ENCODE measurements around the gene PHLDB3. TPM values are rescaled to one million over a fixed set of nuclear protein-coding genes. Genes with fewer than 3 reads are reported as not detected.

PHLDB3 gene
- total RNA-seq, 3 donors from 2014 or later, result 17.0 to 33.7 (median 26.2) TPM

- no peaks in the 10 kb centered on the region for H3K27me3 Mint-ChIP-seq (ENCODE audit: low read depth)
- H3K4me1 Mint-ChIP-seq (ENCODE audit: low read depth), result peaks cover 20% of the 10 kb centered on the region
- no peak overlapping the region for H3K4me3 Mint-ChIP-seq
- H3K9me3 Mint-ChIP-seq, result no peaks in the 10 kb centered on the region
- DNase-seq (no peak), ATAC-seq (no peak)
- H3K36me3 Mint-ChIP-seq (ENCODE audit: insufficient read depth), result peaks cover 12% of the 10 kb centered on the region
Observed at GRCh38 chr19:43476606-43477005, 27.9 kb downstream of the PHLDB3 start.

- Mint-ChIP-seq H3K36me3 (ENCODE audit: insufficient read depth) (peaks cover 12% of the 10 kb centered on the region), H3K4me3 (peak overlapping the region; percentile 49), H3K27me3 (ENCODE audit: low read depth) (no peaks in the 10 kb centered on the region), H3K4me1 (ENCODE audit: low read depth) (peaks cover 27% of the 10 kb centered on the region), H3K9me3 (no peaks in the 10 kb centered on the region)
- ATAC-seq (peak; percentile 85 to 87), DNase-seq (peak; percentile 98)
Observed at GRCh38 chr19:43474986-43475705, 29.4 kb downstream of the PHLDB3 start.

- no peak for ATAC-seq
- Mint-ChIP-seq H3K27me3 (ENCODE audit: low read depth) (no peaks in the 10 kb centered on the region), H3K36me3 (ENCODE audit: insufficient read depth) (peaks cover 12% of the 10 kb centered on the region), H3K4me1 (ENCODE audit: low read depth) (peaks cover 31% of the 10 kb centered on the region), H3K9me3 (no peaks in the 10 kb centered on the region), H3K4me3 (no peak overlapping the region)
- DNase-seq, result no peak
Observed at GRCh38 chr19:43474487-43474886, 30.1 kb downstream of the PHLDB3 start.

GRCh38 chr19:43471091-43471490 is 33.5 kb downstream of the PHLDB3 start:
- peaks cover 4% of the 10 kb centered on the region for H3K36me3 Mint-ChIP-seq (ENCODE audit: insufficient read depth)
- no peak overlapping the region for H3K4me3 Mint-ChIP-seq
- ATAC-seq, result no peak
- H3K9me3 Mint-ChIP-seq, result no peaks in the 10 kb centered on the region
- no peak for DNase-seq
- H3K27me3 Mint-ChIP-seq (ENCODE audit: low read depth), result no peaks in the 10 kb centered on the region
- H3K4me1 Mint-ChIP-seq (ENCODE audit: low read depth), result peaks cover 53% of the 10 kb centered on the region

GRCh38 chr19:43470288-43470687 is 34.3 kb downstream of the PHLDB3 start:
- Mint-ChIP-seq H3K4me3 (peak overlapping the region; percentile 10), H3K4me1 (ENCODE audit: low read depth) (peaks cover 51% of the 10 kb centered on the region), H3K36me3 (ENCODE audit: insufficient read depth) (peaks cover under 1% of the 10 kb centered on the region), H3K27me3 (ENCODE audit: low read depth) (no peaks in the 10 kb centered on the region), H3K9me3 (no peaks in the 10 kb centered on the region)
- DNase-seq (peak; percentile 61), ATAC-seq (peak; percentile 83 to 86)

GRCh38 chr19:43469160-43469480 is 35.4 kb downstream of the PHLDB3 start:
- H3K36me3 Mint-ChIP-seq (ENCODE audit: insufficient read depth), result no peaks in the 10 kb centered on the region
- no peak for DNase-seq
- H3K4me1 Mint-ChIP-seq (ENCODE audit: low read depth), result peaks cover 52% of the 10 kb centered on the region
- H3K9me3 Mint-ChIP-seq, result no peaks in the 10 kb centered on the region
- no peaks in the 10 kb centered on the region for H3K27me3 Mint-ChIP-seq (ENCODE audit: low read depth)
- no peak for ATAC-seq
- no peak overlapping the region for H3K4me3 Mint-ChIP-seq

GRCh38 chr19:43468354-43469159 is 36.0 kb downstream of the PHLDB3 start:
- Mint-ChIP-seq H3K4me3 (no peak overlapping the region), H3K9me3 (no peaks in the 10 kb centered on the region), H3K27me3 (ENCODE audit: low read depth) (no peaks in the 10 kb centered on the region), H3K36me3 (ENCODE audit: insufficient read depth) (no peaks in the 10 kb centered on the region), H3K4me1 (ENCODE audit: low read depth) (peaks cover 54% of the 10 kb centered on the region)
- no peak for DNase-seq
- ATAC-seq, result no peak

GRCh38 chr19:43467730-43468129 is 36.8 kb downstream of the PHLDB3 start:
- H3K27me3 Mint-ChIP-seq (ENCODE audit: low read depth), result no peaks in the 10 kb centered on the region
- no peaks in the 10 kb centered on the region for H3K9me3 Mint-ChIP-seq
- DNase-seq (no peak), ATAC-seq (no peak)
- H3K4me1 Mint-ChIP-seq (ENCODE audit: low read depth), result peaks cover 53% of the 10 kb centered on the region
- no peaks in the 10 kb centered on the region for H3K36me3 Mint-ChIP-seq (ENCODE audit: insufficient read depth)
- no peak overlapping the region for H3K4me3 Mint-ChIP-seq

- no peaks in the 10 kb centered on the region for H3K9me3 Mint-ChIP-seq
- H3K4me3 Mint-ChIP-seq, result no peak overlapping the region
- H3K36me3 Mint-ChIP-seq (ENCODE audit: insufficient read depth), result no peaks in the 10 kb centered on the region
- ATAC-seq (no peak), DNase-seq (no peak)
- H3K27me3 Mint-ChIP-seq (ENCODE audit: low read depth), result no peaks in the 10 kb centered on the region
- peaks cover 51% of the 10 kb centered on the region for H3K4me1 Mint-ChIP-seq (ENCODE audit: low read depth)
Observed at GRCh38 chr19:43467276-43467675, 37.3 kb downstream of the PHLDB3 start.

- Mint-ChIP-seq H3K4me3 (no peak overlapping the region), H3K36me3 (ENCODE audit: insufficient read depth) (no peaks in the 10 kb centered on the region), H3K27me3 (ENCODE audit: low read depth) (no peaks in the 10 kb centered on the region), H3K4me1 (ENCODE audit: low read depth) (peaks cover 55% of the 10 kb centered on the region), H3K9me3 (no peaks in the 10 kb centered on the region)
- no peak for ATAC-seq
- no peak for DNase-seq
Observed at GRCh38 chr19:43466793-43467192, 37.8 kb downstream of the PHLDB3 start.

GRCh38 chr19:43465468-43466120 is 39.0 kb downstream of the PHLDB3 start, which contains the start of gene LYPD3:
TSS of gene LYPD3 (minus strand) at chr19:43465608. CDS start at chr19:43465571, 37 bp downstream.
- peaks cover 57% of the 10 kb centered on the region for H3K4me1 Mint-ChIP-seq (ENCODE audit: low read depth)
- no peaks in the 10 kb centered on the region for H3K27me3 Mint-ChIP-seq (ENCODE audit: low read depth)
- ATAC-seq, result no peak
- H3K9me3 Mint-ChIP-seq, result no peaks in the 10 kb centered on the region
- H3K36me3 Mint-ChIP-seq (ENCODE audit: insufficient read depth), result no peaks in the 10 kb centered on the region
- peak; percentile 14 for DNase-seq
- H3K4me3 Mint-ChIP-seq, result peak within 1 kb of the TSS; percentile 91

- Mint-ChIP-seq H3K4me3 (peak overlapping the region; percentile 91), H3K27me3 (ENCODE audit: low read depth) (no peaks in the 10 kb centered on the region), H3K36me3 (ENCODE audit: insufficient read depth) (no peaks in the 10 kb centered on the region), H3K9me3 (no peaks in the 10 kb centered on the region), H3K4me1 (ENCODE audit: low read depth) (peaks cover 49% of the 10 kb centered on the region)
- ATAC-seq, result peak; percentile 40 to 49
- DNase-seq, result peak; percentile 68
Observed at GRCh38 chr19:43464134-43464775, 40.3 kb downstream of the PHLDB3 start.

GRCh38 chr19:43463381-43464133 is 41.0 kb downstream of the PHLDB3 start:
- DNase-seq (peak; percentile 100), ATAC-seq (peak; percentile 87 to 88)
- H3K27me3 Mint-ChIP-seq (ENCODE audit: low read depth), result no peaks in the 10 kb centered on the region
- no peaks in the 10 kb centered on the region for H3K36me3 Mint-ChIP-seq (ENCODE audit: insufficient read depth)
- H3K4me1 Mint-ChIP-seq (ENCODE audit: low read depth), result peaks cover 42% of the 10 kb centered on the region
- H3K9me3 Mint-ChIP-seq, result no peaks in the 10 kb centered on the region
- peak overlapping the region; percentile 91 for H3K4me3 Mint-ChIP-seq

Data from activated T-cell treated with anti-CD3 and anti-CD28 coated beads, Interleukin-2, amount 50 U/mL, for 4 hours (primary cell).